PFSK-1 (cell line): ENCODE data around the gene DMTF1.

ENCODE experiments used
- POLR2AphosphoS5 ChIP-seq: IDR thresholded peaks from 2 replicates; pipeline ENCODE4 v1.6.1; 2012; ENCODE audit warnings: low read depth, mild to moderate bottlenecking, control low read depth, low read length, moderate library complexity
- SIN3A ChIP-seq: IDR thresholded peaks from 2 replicates; pipeline ENCODE4 v1.6.1; 2012; ENCODE audit warnings: mild to moderate bottlenecking, low read length, moderate library complexity, borderline replicate concordance; ENCODE audit not compliant: insufficient read depth
- TAF1 ChIP-seq: IDR thresholded peaks from 2 replicates; pipeline ENCODE4 v1.6.1; 2012; ENCODE audit warnings: low read length, control low read depth, borderline replicate concordance; ENCODE audit not compliant: insufficient read depth
- TF ChIP-seq, protein P1 (sequence below), 2 experiments: IDR thresholded peaks; 2 replicates each; pipeline versions ENCODE4 v1.6.1 to v1.8.0; 2011 to 2012; ENCODE audit warnings: low read depth in 2 of 2, low read length in 2 of 2, control low read depth in 1 of 2, inconsistent platforms in 1 of 2, mild to moderate bottlenecking in 1 of 2, moderate library complexity in 1 of 2; ENCODE audit not compliant: insufficient read depth in 1 of 2

DNA sequence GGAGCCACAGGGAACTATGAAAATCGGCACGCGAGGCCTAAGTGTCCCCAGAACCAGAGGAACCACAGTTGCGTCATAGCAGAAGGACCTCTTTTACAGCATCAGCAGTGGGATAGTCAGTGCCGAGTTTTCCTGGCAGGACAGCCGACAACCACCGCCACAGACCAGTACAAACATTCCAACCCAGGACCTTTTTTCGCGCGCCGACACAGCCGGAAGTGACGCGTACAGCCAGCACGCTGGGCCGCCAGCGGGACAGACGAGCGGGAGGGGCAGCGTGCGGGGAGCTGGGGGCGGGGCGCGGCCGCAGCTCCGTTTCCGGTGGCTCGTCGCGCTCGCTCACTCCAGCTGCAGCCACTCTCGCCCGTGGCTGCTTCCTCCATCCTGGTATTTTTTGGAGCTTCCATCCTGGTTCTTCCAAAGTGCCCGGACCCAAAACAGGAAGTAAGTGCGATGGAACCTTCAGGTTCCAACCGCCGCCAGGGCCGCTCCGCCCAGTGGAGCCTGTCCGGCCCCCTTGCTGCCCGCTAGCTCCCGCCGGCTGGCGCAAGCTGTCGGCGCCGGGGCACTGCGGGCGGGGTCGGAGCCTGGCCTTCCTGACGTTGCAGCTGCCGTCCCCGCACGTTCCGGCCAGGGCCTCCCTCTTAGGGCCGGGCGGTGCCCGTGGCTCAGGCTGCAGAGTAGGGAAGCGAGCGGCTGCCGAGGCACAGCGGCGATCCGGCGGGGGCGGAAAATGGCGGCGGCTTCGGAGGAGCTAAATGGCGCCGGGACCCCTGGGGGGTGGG lies at the start of gene DMTF1:
- peak; percentile 77; the same call in 1 of the 2 replicates for TF ChIP-seq TAF1
- TF ChIP-seq POLR2AphosphoS5: peak; percentile 86
- TF ChIP-seq, protein P1, sequence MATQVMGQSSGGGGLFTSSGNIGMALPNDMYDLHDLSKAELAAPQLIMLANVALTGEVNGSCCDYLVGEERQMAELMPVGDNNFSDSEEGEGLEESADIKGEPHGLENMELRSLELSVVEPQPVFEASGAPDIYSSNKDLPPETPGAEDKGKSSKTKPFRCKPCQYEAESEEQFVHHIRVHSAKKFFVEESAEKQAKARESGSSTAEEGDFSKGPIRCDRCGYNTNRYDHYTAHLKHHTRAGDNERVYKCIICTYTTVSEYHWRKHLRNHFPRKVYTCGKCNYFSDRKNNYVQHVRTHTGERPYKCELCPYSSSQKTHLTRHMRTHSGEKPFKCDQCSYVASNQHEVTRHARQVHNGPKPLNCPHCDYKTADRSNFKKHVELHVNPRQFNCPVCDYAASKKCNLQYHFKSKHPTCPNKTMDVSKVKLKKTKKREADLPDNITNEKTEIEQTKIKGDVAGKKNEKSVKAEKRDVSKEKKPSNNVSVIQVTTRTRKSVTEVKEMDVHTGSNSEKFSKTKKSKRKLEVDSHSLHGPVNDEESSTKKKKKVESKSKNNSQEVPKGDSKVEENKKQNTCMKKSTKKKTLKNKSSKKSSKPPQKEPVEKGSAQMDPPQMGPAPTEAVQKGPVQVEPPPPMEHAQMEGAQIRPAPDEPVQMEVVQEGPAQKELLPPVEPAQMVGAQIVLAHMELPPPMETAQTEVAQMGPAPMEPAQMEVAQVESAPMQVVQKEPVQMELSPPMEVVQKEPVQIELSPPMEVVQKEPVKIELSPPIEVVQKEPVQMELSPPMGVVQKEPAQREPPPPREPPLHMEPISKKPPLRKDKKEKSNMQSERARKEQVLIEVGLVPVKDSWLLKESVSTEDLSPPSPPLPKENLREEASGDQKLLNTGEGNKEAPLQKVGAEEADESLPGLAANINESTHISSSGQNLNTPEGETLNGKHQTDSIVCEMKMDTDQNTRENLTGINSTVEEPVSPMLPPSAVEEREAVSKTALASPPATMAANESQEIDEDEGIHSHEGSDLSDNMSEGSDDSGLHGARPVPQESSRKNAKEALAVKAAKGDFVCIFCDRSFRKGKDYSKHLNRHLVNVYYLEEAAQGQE (IDR thresholded peaks at IDR 0.05; ENCODE audit: insufficient read depth in 1 of 2, low read depth in 2 of 2, low read length in 2 of 2): 0 out of 4 replicates have a peak, but pooled peaks of 1 of the 2 experiments have one; percentile 21
- TF ChIP-seq SIN3A: no peak; the same call in 1 of the 2 replicates
